MM.1S (cell line): ENCODE measurements around the gene PTPRJ.
"Not testable (repeated sequence)": the region's sequence is repeated elsewhere in the genome, so short reads cannot be mapped to it uniquely, and the experiment has no call there.

Experiments
- CTCF ChIP-seq: fragments of 300-600 bp; sonication (generic); IDR thresholded peaks from 2 replicates; pipeline ENCODE4 v1.5.1; 2016; ENCODE audit warnings: antibody characterized with exemption, low read length, mixed read lengths
- EZH2 ChIP-seq: fragments of 300-600 bp; sonication (generic); optimal IDR thresholded peaks from 2 replicates; pipeline ENCODE3; 2017; ENCODE audit warnings: low read depth, mild to moderate bottlenecking, antibody characterized with exemption, low read length, mixed read lengths

- TF ChIP-seq EZH2, CTCF: not testable (repeated sequence)
Observed at GRCh38 chr11:48139896-48140295, 159.5 kb downstream of the PTPRJ start.
